Measurements from ENCODE around the gene PSMC1.

Gene PSMC1

DNA sequence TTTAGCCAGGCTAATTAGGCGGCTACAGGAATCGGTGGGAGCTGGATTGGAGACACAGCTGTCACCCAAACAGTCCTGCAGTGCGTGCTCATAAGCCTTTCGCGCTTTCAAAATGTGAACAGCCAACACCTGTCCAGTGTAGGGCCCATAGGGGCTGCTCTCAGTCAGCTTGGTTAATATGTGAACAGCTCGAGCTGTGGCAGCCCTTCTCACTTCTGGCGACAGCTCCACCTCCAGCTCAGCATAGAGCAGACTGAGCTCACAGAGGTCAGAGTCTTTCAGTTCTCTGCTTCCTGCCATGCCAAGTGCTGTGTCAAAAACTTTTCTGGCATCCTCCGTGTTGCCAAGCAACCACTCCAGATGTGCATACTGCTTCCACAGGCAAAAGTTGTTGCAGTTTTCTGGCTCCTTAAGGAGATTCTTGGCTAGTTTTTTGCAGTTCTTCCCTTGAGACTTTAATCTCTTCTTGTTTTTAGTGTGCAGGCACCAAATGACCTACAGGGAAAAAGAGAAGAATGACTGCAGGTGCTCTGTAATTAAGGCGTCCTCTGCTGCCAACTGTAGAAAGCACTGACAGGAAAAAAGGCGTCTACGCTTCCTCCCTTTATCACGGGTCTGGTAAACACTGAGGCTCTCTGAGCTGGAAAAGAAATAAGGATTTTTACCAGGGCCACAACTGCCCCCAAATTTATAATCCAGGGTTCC lies 32.5 kb downstream of the PSMC1 start:
- peak; percentile 48 for DNase-seq (ENCODE audit: low spot score)
- TF ChIP-seq, protein P1, sequence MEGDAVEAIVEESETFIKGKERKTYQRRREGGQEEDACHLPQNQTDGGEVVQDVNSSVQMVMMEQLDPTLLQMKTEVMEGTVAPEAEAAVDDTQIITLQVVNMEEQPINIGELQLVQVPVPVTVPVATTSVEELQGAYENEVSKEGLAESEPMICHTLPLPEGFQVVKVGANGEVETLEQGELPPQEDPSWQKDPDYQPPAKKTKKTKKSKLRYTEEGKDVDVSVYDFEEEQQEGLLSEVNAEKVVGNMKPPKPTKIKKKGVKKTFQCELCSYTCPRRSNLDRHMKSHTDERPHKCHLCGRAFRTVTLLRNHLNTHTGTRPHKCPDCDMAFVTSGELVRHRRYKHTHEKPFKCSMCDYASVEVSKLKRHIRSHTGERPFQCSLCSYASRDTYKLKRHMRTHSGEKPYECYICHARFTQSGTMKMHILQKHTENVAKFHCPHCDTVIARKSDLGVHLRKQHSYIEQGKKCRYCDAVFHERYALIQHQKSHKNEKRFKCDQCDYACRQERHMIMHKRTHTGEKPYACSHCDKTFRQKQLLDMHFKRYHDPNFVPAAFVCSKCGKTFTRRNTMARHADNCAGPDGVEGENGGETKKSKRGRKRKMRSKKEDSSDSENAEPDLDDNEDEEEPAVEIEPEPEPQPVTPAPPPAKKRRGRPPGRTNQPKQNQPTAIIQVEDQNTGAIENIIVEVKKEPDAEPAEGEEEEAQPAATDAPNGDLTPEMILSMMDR (IDR thresholded peaks at IDR 0.05; ENCODE audit: extremely low read depth, missing control alignments), result no peak

GRCh38 chr14:90290337-90291011 lies 34.1 kb downstream of the PSMC1 start:
- TF ChIP-seq, protein P1 (IDR thresholded peaks at IDR 0.05; ENCODE audit: extremely low read depth, missing control alignments), result no peak
- no peak for DNase-seq (ENCODE audit: low spot score)

GRCh38 chr14:90291699-90292098 lies 35.3 kb downstream of the PSMC1 start:
- TF ChIP-seq, protein P1 (IDR thresholded peaks at IDR 0.05; ENCODE audit: extremely low read depth, missing control alignments), result no peak
- DNase-seq (ENCODE audit: low spot score), result no peak

DNA sequence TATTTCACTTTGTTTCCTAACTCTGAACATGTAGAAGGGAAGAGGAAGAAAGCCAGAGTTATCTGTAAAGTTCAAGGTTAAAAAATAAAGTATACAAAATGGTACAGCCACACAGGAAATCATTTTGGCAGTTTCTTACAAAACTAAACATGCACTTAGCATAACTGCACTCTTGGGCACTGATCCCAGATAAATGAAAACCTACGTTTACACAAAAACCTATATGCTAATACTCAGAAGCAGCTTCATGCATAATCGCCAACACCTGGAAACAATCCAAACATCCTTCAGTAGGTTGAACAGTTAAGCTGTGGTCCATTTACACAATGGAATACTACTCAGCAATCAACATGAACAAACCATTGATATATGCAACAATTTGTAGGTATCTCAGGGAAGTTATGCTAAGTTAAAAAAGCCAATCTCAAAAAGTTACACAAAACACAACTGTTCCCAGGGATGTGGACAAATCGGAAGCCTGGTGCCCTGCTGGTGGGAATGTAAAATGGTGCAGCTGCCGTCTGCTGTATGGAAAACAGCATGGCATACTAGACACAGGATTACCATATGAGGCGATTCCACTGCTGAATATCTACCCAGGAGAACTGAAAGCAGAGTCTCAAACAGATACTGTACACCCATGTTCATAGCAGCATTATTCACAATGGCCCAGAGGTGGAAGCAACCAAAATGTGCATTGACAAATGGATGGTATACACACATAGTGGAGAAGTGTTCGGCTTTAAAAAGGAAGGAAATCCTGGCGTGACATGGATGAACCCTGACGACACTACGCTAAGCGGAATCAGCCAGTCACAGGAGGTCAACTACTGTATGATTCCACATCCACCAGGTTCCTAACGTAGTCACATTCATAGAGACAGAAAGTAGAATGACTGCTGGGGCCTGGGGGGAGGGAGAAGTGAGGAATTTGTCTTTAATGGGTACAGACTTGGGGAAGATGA lies 37.7 kb downstream of the PSMC1 start:
- TF ChIP-seq, protein P1 (IDR thresholded peaks at IDR 0.05; ENCODE audit: extremely low read depth, missing control alignments), result no peak
- DNase-seq (ENCODE audit: low spot score), result no peak

- TF ChIP-seq, protein P1 (IDR thresholded peaks at IDR 0.05; ENCODE audit: extremely low read depth, missing control alignments), result no peak
- DNase-seq (ENCODE audit: low spot score), result no peak
Measured at GRCh38 chr14:90294872-90295271, 38.5 kb downstream of the PSMC1 start.

DNA sequence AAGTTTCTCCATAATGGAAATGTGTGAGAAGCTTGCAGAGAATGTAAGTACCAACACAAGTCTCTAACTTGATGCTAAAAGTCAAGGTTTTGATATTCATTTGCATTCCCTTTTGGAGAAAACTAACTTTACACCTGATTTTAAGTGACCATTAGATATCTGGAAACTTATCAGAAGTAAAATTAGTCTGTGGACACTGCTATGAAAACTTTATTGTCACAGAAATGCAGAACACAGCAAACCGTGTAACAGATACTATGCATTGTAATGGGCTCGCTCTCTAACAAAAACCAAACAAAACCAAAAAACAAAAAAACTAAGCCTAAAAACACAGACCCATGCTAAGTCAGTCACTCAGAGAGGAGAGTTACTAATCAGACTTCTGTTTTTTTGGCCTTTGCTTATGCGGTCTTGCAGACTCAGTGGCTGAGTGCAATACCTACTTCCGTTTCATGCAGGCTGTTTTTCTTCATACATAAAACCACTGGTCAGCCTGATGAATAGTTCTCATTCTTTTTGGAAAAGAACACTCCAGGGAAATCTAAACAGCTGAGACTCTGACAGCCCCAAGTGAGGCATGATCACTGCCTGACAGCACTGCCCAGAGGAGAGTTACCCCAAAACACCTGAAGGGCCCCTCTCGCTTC lies 39.6 kb downstream of the PSMC1 start:
- no peak for DNase-seq (ENCODE audit: low spot score)
- TF ChIP-seq, protein P1 (IDR thresholded peaks at IDR 0.05; ENCODE audit: extremely low read depth, missing control alignments), result no peak
